ENCODE measurements around the gene ZMYND11. TPM values are rescaled to one million over a fixed set of nuclear protein-coding genes. Genes with fewer than 3 reads are reported as not detected.

Gene ZMYND11
- 10 to 100 TPM; 31.3 to 51.4 (median 39.9) TPM for total RNA-seq
- polyA plus RNA-seq: 10 to 100 TPM; 20.5 to 34.1 TPM

DNA sequence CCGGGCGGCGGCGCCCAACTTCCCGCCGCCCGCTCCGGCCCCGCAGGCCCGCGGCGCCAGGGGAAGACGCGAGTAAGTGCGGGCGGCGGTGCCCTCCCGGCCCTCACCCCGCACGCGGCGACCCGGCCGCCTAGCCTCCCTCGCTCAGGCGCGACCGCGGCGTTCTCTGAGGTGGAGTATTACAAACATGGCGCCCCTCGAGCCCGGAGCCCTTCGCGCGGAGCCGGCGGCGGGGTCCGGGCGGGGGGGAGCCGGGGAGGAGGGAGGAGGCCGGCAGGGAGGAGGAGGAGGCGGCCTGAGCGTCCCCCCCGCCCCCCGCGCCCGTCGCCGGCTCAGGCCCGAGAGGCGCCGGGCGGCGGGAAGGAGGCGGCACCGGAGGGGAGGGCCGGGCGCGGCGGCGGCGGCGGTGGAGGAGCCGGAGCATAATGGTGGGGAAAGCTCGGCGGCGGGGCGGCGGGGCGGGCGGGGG is at the start of gene ZMYND11:
Gene ZMYND11 (plus strand): TSS at position 324 of the 469 bp plus-strand sequence. CDS start 44,558 bp downstream, outside the sequence.
- DNase-seq (peak; percentile 69 to 86 (median 76)), ATAC-seq (peak; percentile 67 to 76 (median 72)), FAIRE-seq (no peak)
- Histone ChIP-seq H3K9me3 (no peaks in the 10 kb centered on the region), H3K27ac (peak within 1 kb of the TSS; percentile 84 to 96 (median 94)), H3K27me3 (no peaks in the 10 kb centered on the region), H3K36me3 (no peaks in the 10 kb centered on the region), H3K4me1 (peaks cover 2 to 32% (median 9%) of the 10 kb centered on the region in 3 donors), H3K4me3 (peak within 1 kb of the TSS; percentile 64 to 84 (median 74))
- intact Hi-C loops (cut with DNase I): no loop called here
- WGBS, 2 donors: 0 to 1% methylated on average over 22 to 72 of the region's 73 CpGs
- TF ChIP-seq, protein P1, sequence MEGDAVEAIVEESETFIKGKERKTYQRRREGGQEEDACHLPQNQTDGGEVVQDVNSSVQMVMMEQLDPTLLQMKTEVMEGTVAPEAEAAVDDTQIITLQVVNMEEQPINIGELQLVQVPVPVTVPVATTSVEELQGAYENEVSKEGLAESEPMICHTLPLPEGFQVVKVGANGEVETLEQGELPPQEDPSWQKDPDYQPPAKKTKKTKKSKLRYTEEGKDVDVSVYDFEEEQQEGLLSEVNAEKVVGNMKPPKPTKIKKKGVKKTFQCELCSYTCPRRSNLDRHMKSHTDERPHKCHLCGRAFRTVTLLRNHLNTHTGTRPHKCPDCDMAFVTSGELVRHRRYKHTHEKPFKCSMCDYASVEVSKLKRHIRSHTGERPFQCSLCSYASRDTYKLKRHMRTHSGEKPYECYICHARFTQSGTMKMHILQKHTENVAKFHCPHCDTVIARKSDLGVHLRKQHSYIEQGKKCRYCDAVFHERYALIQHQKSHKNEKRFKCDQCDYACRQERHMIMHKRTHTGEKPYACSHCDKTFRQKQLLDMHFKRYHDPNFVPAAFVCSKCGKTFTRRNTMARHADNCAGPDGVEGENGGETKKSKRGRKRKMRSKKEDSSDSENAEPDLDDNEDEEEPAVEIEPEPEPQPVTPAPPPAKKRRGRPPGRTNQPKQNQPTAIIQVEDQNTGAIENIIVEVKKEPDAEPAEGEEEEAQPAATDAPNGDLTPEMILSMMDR (IDR thresholded peaks at IDR 0.05): no peak

GRCh38 chr10:86031-86430 is 49.2 kb upstream of the ZMYND11 start:
- H3K9me3 ChIP-seq: no peaks in the 10 kb centered on the region
- intact Hi-C loops (cut with DNase I): no loop called here
- H3K4me1 ChIP-seq: peaks cover 0 to 6% (median 0%) of the 10 kb centered on the region in 3 donors
- no peak for ATAC-seq
- TF ChIP-seq, protein P1 (IDR thresholded peaks at IDR 0.05): no peak
- H3K4me3 ChIP-seq: no peak overlapping the region
- no peak for FAIRE-seq
- DNase-seq: no peak
- 86 to 95% methylated on average over 8 to 10 of the region's 10 CpGs for WGBS, 2 donors
- no peak overlapping the region for H3K27ac ChIP-seq
- no peaks in the 10 kb centered on the region for H3K27me3 ChIP-seq
- H3K36me3 ChIP-seq: no peaks in the 10 kb centered on the region

DNA sequence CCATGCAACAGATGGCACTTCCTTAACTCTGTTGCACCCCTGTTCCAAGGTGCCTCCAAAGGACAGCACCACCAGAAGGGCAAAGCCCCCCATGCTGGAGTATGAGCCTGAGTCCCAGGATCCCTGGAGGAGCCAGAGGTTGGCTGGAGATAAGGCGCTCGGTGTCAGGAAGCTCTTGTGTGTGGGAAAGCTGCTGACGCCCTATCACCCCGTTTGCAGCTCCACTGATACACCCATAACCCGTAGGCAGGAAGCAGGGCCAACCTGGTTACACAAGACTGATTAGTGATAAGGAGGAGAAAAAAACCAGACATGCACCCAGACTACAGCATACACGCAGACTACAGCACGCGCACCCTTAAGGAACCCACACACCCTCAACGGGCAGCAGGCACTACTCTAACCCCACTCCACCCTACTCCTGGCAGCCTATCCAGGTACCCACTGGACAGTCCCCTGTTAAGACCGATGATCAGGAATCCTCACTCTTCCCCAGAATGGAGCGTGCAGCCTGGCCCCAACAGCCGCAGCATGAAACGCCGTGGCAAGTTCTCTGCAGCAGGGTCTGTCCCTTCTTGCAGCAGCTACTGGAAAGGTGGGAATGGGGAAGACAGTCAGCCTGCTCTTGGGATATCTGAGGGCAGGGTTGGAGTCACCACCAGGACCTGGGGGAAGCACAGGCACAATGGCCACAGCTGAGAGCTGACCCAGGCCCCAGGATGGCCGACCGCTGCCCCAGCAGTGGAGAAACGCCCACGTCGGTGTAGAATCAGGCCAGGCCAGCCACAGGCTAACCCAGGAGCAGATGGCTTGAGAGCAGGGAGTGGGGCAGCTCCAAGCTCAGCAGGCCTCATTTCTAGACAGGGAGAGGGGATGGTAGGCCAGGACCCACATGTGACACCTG is 47.8 kb upstream of the ZMYND11 start:
- no peaks in the 10 kb centered on the region for H3K27me3 ChIP-seq
- TF ChIP-seq, protein P1 (IDR thresholded peaks at IDR 0.05): no peak
- no peak overlapping the region for H3K27ac ChIP-seq
- H3K4me3 ChIP-seq: no peak overlapping the region
- ATAC-seq: peak; percentile 49 to 82 (median 72)
- FAIRE-seq: no peak
- no peaks in the 10 kb centered on the region for H3K36me3 ChIP-seq
- peaks cover 4 to 14% (median 7%) of the 10 kb centered on the region in 3 donors for H3K4me1 ChIP-seq
- 58 to 61% methylated on average over 16 to 19 of the region's 19 CpGs for WGBS, 2 donors
- peak in 1 of 6 donors; percentile 25 for DNase-seq
- intact Hi-C loops (cut with DNase I): no loop called here
- H3K9me3 ChIP-seq: no peaks in the 10 kb centered on the region

DNA sequence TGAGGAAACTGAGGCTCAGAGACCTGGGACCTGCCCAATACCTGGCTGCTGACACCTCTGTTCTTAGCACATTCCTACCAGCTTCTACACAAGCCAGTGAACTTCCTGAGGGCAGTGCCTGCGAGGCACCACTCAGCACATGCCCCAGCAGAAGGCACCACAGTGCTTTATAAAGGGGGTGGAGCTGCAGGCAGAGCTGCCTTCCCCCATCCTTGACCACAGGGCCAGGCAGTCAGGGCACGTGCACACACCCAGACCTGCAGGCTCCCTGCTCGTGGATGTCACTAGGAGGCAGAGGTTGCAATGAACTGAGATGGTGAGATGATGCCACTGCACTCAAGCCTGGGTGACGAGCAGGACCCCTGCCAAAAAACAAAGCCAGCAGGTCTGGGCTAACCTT is 47.0 kb upstream of the ZMYND11 start:
- DNase-seq: peak in 3 of 6 donors; percentile 41 to 59 (median 53)
- no peaks in the 10 kb centered on the region for H3K9me3 ChIP-seq
- no peaks in the 10 kb centered on the region for H3K36me3 ChIP-seq
- TF ChIP-seq, protein P1 (IDR thresholded peaks at IDR 0.05): no peak
- no peak for FAIRE-seq
- peak; percentile 17 to 65 (median 62) for ATAC-seq
- H3K27ac ChIP-seq: no peak overlapping the region
- WGBS, 2 donors: 34 to 42% methylated on average over 4 of the region's 4 CpGs
- no peak overlapping the region for H3K4me3 ChIP-seq
- intact Hi-C loops (cut with DNase I): no loop called here
- peaks cover 9 to 22% (median 14%) of the 10 kb centered on the region in 3 donors for H3K4me1 ChIP-seq
- no peaks in the 10 kb centered on the region for H3K27me3 ChIP-seq

All from pancreas (tissue), 10 donors.